ENCODE measurements around the gene CA5B.

- TF ChIP-seq ZNF274 (IDR thresholded peaks at IDR 0.05; ENCODE audit: low read depth, low read length) (no peak), SUZ12 (IDR thresholded peaks at IDR 0.05; ENCODE audit: extremely low read depth, insufficient read depth, insufficient read length) (no peak), YY1 (IDR thresholded peaks at IDR 0.05; ENCODE audit: insufficient read depth, insufficient read length) (no peak)
Observed at GRCh38 chrX:15739886-15740285, 1.8 kb downstream of the CA5B start.
